Activated CD4-positive, alpha-beta memory T cell treated with anti-CD3 and anti-CD28 coated beads, Interleukin-2, amount 10 ng/mL, durations not matched to agents 7 days and 5 days (primary cell): ENCODE results near the gene GIMAP7. TPM values are rescaled to one million over a fixed set of nuclear protein-coding genes. Genes with fewer than 3 reads are reported as not detected.

ENCODE experiments used
- total RNA-seq, 2 experiments: library from RNA; stranded (reverse); gene quantifications; one replicate each; pipeline ENCODE4 v1.2.3, GENCODE V29; 2021

GIMAP7 gene
- total RNA-seq, 2 experiments from 2014 or later, result 169 to 171 TPM

Other genes with a start within 250 kb of the GIMAP7 start
- gene LRRC61, start 191.5 kb upstream of the GIMAP7 start, total RNA-seq, result 10 to 100 TPM; 23.1 to 26.8 TPM
- 1 to 10 TPM; 4.9 to 7.0 TPM for gene ACTR3C, start 191.3 kb upstream of the GIMAP7 start, total RNA-seq
- gene RARRES2, start 173.2 kb upstream of the GIMAP7 start, total RNA-seq, result not detected
- 10 to 100 TPM; 42.9 to 45.9 TPM for gene REPIN1, start 146.1 kb upstream of the GIMAP7 start, total RNA-seq
- gene ZNF775, start 135.5 kb upstream of the GIMAP7 start, total RNA-seq, result 1 to 10 TPM; 6.4 to 7.1 TPM
- 10 to 100 TPM; 25.1 to 26.4 TPM for gene GIMAP8, start 64.2 kb upstream of the GIMAP7 start, total RNA-seq
- gene GIMAP4, start 52.5 kb downstream of the GIMAP7 start, total RNA-seq, result 100 to 1,000 TPM; 277 to 282 TPM
- 10 to 100 TPM; 84.9 to 85.9 TPM for gene GIMAP6, start 117.5 kb downstream of the GIMAP7 start, total RNA-seq
- 100 to 1,000 TPM; 113 to 120 TPM for gene GIMAP2, start 170.8 kb downstream of the GIMAP7 start, total RNA-seq
- gene GIMAP1, start 201.7 kb downstream of the GIMAP7 start, total RNA-seq, result 10 to 100 TPM; 18.8 to 21.0 TPM
- 10 to 100 TPM; 83.9 to 84.3 TPM for gene GIMAP5, start 222.5 kb downstream of the GIMAP7 start, total RNA-seq